SK-N-SH treated with all-trans-retinoic acid at 6 μM for 48 hours (cell line): Measurements from ENCODE around the gene RPRD1B.

ENCODE experiments used
- ARNTL ChIP-seq: fragments of 450-650 bp; formaldehyde crosslinking; IDR thresholded peaks from 2 replicates; pipeline ENCODE4 v1.5.0; 2020; ENCODE audit warnings: low read depth, mild to moderate bottlenecking, moderate library complexity, borderline replicate concordance
- CREB5 ChIP-seq: fragments of 250-450 bp; sonication (Bioruptor Pico); IDR thresholded peaks from 2 replicates; pipeline ENCODE4 v1.5.1; 2020; ENCODE audit warnings: low read depth, mild to moderate bottlenecking, moderate library complexity
- ISL1 ChIP-seq: fragments of 250-450 bp; sonication (Bioruptor Pico); IDR thresholded peaks from 2 replicates; pipeline ENCODE4 v2.1.2; 2022; ENCODE audit warnings: mild to moderate bottlenecking, moderate library complexity
- OSR1 ChIP-seq: fragments of 250-450 bp; sonication (Bioruptor Pico); IDR thresholded peaks from 2 replicates; pipeline ENCODE4 v1.8.0; 2022; ENCODE audit warnings: moderate library complexity, mild to moderate bottlenecking, inconsistent platforms
- PATZ1 ChIP-seq: fragments of 250-450 bp; sonication (Bioruptor Pico); IDR thresholded peaks from 2 replicates; pipeline ENCODE4 v1.8.0; 2020; ENCODE audit warnings: mild to moderate bottlenecking, moderate library complexity, borderline replicate concordance
- PPARA ChIP-seq: fragments of 250-450 bp; sonication (Bioruptor Pico); IDR thresholded peaks from 2 replicates; pipeline ENCODE4 v1.5.0; 2020; ENCODE audit warnings: mild to moderate bottlenecking, borderline replicate concordance
- RARB ChIP-seq: fragments of 250-450 bp; sonication (Bioruptor Pico); IDR thresholded peaks from 2 replicates; pipeline ENCODE4 v1.8.0; 2021; ENCODE audit warnings: mild to moderate bottlenecking, moderate library complexity
- ZC3H10 ChIP-seq: fragments of 250-450 bp; sonication (Bioruptor Pico); IDR thresholded peaks from 2 replicates; pipeline ENCODE4 v1.5.1; 2021; ENCODE audit warnings: mild to moderate bottlenecking, moderate library complexity
- ZFP30 ChIP-seq: fragments of 450-650 bp; formaldehyde crosslinking; IDR thresholded peaks from 2 replicates; pipeline ENCODE4 v1.5.0; 2022; ENCODE audit warnings: mild to moderate bottlenecking, moderate library complexity
- ZNF565 ChIP-seq: fragments of 450-650 bp; formaldehyde crosslinking; conservative IDR thresholded peaks from 2 replicates; pipeline ENCODE4 v1.5.0; 2020; ENCODE audit warnings: low read depth, mild to moderate bottlenecking, moderate library complexity
- ZNF8 ChIP-seq: fragments of 450-650 bp; formaldehyde crosslinking; IDR thresholded peaks from 2 replicates; pipeline ENCODE4 v1.5.0; 2020; ENCODE audit warnings: mild to moderate bottlenecking, moderate library complexity
- TF ChIP-seq, protein P1 (sequence below): fragments of 250-450 bp; sonication (Bioruptor Pico); IDR thresholded peaks from 2 replicates; pipeline ENCODE4 v1.5.0; 2020; ENCODE audit warnings: mild to moderate bottlenecking, moderate library complexity

- TF ChIP-seq CREB5 (CRISPR knock-in tag) (no peak), ISL1 (CRISPR knock-in tag) (no peak), PPARA (CRISPR knock-in tag) (no peak), ZFP30 (CRISPR knock-in tag) (no peak), OSR1 (CRISPR knock-in tag) (no peak), PATZ1 (no peak), ZNF8 (CRISPR knock-in tag) (no peak), ZC3H10 (CRISPR knock-in tag) (no peak), RARB (no peak), ARNTL (CRISPR knock-in tag) (no peak), ZNF565 (no peak)
- TF ChIP-seq, protein P1, sequence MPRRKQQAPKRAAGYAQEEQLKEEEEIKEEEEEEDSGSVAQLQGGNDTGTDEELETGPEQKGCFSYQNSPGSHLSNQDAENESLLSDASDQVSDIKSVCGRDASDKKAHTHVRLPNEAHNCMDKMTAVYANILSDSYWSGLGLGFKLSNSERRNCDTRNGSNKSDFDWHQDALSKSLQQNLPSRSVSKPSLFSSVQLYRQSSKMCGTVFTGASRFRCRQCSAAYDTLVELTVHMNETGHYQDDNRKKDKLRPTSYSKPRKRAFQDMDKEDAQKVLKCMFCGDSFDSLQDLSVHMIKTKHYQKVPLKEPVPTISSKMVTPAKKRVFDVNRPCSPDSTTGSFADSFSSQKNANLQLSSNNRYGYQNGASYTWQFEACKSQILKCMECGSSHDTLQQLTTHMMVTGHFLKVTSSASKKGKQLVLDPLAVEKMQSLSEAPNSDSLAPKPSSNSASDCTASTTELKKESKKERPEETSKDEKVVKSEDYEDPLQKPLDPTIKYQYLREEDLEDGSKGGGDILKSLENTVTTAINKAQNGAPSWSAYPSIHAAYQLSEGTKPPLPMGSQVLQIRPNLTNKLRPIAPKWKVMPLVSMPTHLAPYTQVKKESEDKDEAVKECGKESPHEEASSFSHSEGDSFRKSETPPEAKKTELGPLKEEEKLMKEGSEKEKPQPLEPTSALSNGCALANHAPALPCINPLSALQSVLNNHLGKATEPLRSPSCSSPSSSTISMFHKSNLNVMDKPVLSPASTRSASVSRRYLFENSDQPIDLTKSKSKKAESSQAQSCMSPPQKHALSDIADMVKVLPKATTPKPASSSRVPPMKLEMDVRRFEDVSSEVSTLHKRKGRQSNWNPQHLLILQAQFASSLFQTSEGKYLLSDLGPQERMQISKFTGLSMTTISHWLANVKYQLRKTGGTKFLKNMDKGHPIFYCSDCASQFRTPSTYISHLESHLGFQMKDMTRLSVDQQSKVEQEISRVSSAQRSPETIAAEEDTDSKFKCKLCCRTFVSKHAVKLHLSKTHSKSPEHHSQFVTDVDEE (CRISPR knock-in tag) = no peak
Measured at GRCh38 chr20:38119446-38119845, 85.9 kb downstream of the RPRD1B start.
